H1 (cell line): Measurements from ENCODE around the gene STAT3.

Experiments
- BCL11A ChIP-seq, 2 experiments: IDR thresholded peaks; one replicate each; pipeline ENCODE4 v1.6.1; 2011; ENCODE audit warnings: low read depth in 2 of 2, low read length in 2 of 2, mild to moderate bottlenecking in 2 of 2
- CTCF ChIP-seq, 3 experiments: IDR thresholded peaks; 1 replicate in 2 of 3; 2 replicates in 1 of 3; pipeline versions ENCODE4 v1.5.1 to v1.6.1; 2011; ENCODE audit warnings: low read length in 3 of 3, mild to moderate bottlenecking in 3 of 3, inconsistent platforms in 2 of 3, low read depth in 1 of 3, moderate library complexity in 1 of 3; ENCODE audit not compliant: insufficient read depth in 1 of 3; ENCODE audit errors: control extremely low read depth in 1 of 3
- POLR2A ChIP-seq, 2 experiments: IDR thresholded peaks; 1 replicate in 1 of 2; 2 replicates in 1 of 2; pipeline ENCODE4 v1.6.1; 2011; ENCODE audit warnings: low read depth in 2 of 2, low read length in 2 of 2, mild to moderate bottlenecking in 2 of 2; ENCODE audit errors: control extremely low read depth in 1 of 2
- POLR2AphosphoS5 ChIP-seq: IDR thresholded peaks from 2 replicates; pipeline ENCODE4 v1.6.1; 2011; ENCODE audit warnings: low read depth, low read length
- RFX5 ChIP-seq: IDR thresholded peaks from 2 replicates; pipeline ENCODE4 v1.6.1; 2011; ENCODE audit warnings: low read depth, low read length, improper control_type of control experiment, borderline replicate concordance
- SIX5 ChIP-seq: IDR thresholded peaks from 2 replicates; pipeline ENCODE4 v1.6.1; 2011; ENCODE audit warnings: mild to moderate bottlenecking, low read depth, low read length
- SRF ChIP-seq: IDR thresholded peaks from 2 replicates; pipeline ENCODE4 v1.6.1; 2011; ENCODE audit warnings: mild to moderate bottlenecking, low read depth, low read length, moderate library complexity
- YY1 ChIP-seq: IDR thresholded peaks from 2 replicates; pipeline ENCODE4 v1.6.1; 2011; ENCODE audit warnings: low read depth, mild to moderate bottlenecking, low read length

- TF ChIP-seq SRF (no peak), YY1 (no peak), POLR2AphosphoS5 (no peak), RFX5 (no peak), SIX5 (no peak), BCL11A (IDR thresholded peaks at IDR 0.05; ENCODE audit: low read depth in 2 of 2, low read length in 2 of 2) (no peak), POLR2A (IDR thresholded peaks at IDR 0.05; ENCODE audit: control extremely low read depth in 1 of 2, low read depth in 2 of 2, low read length in 2 of 2) (no peak), CTCF (IDR thresholded peaks at IDR 0.05; ENCODE audit: control extremely low read depth in 1 of 3, insufficient read depth in 1 of 3, low read depth in 1 of 3, low read length in 3 of 3) (no peak)
Measured at GRCh38 chr17:42399948-42400843, 12.0 kb upstream of the STAT3 start.
